SW480 (cell line): ENCODE measurements around the gene TMTC4.
"Not testable (repeated sequence)": the region's sequence is repeated elsewhere in the genome, so short reads cannot be mapped to it uniquely, and the experiment has no call there.

Experiments
- DNase-seq: peaks from one replicate; pipeline ENCODE4 v3.0.0-alpha.2; 2016; ENCODE audit warnings: low spot score

Gene TMTC4

DNA sequence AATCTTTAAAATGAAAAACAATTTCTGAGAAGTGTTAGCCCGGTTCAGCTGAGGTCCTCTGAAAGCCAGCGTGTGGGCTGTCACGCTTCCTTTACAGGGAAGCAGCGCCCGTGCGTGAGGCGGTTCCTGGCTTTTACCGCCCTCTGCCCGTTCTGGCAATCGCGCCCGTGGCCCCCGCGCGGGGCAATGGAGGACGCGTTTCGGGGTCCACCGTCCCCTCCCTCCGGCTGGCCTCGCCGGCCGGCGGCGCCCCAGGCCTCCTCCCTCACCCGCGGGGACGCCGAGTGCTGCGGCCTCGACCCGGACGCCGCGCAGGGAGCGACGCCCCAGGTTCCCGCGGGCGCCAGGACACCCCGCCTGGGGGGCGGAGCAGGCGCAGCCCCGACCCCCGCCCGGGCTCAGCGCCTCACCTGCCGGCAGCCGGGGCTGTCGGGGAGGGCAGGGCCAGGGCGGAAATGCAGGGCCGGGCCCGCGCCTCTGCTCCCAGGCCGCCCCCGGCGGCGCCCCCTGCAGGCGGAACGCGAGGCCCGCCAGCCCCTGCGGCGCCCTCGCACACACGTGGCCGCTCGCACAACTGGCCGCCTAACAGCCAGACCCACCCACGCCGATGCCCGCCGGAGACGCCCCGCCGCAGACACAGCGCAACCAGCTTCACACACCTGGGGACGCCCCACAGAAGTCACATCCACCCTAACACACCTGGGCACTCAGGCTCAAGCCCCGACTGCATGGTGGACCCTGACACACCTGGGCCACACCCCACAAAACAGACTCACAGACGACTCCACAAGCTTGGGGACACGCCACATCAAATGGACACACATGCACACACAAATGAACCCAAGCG is 86.0 kb downstream of the TMTC4 start, which contains the start of gene GGACT:
TSS of gene GGACT (minus strand) at position 459 of the 847 bp plus-strand sequence. CDS start 56,198 bp downstream, outside the sequence.
- peak; percentile 76 for DNase-seq

DNA sequence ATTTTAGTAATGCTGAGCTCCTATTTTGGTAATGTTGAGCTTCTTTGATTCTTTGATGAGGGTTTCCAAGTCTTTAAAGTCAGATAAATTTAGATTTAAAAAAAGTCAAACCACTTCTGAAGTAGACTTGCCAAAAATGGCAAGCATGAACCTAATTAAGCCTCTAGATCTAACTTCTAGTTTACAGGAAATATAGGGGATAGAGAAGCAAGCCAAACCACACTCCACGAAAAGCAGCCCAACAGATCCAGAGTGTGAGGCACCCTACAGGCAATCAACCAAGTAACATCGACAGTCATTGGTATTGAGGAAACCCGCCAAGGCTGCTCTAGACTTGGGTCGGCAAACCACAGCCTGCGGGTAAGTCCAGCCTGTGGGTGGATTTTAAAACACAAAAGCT is 89.7 kb downstream of the TMTC4 start:
- DNase-seq = no peak

DNA sequence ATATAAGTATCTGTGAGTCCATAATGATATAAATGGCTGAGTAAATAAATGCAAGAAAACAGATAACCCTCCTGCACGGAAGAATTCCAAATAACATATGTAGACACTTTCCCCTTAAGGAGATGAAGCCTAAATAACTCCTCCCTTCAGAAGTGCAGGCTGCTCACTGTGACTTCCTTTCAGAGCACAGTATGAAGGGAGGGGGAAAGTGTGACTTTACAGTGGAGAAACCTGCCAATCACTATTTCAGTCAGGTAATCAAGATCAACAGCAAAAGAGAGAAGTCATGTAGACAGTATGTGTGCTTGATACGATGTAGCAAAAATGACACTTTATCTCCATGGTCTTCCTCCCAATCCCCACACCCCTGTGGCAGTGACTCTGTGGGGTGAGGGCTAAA is 93.1 kb downstream of the TMTC4 start:
- no peak for DNase-seq

DNA sequence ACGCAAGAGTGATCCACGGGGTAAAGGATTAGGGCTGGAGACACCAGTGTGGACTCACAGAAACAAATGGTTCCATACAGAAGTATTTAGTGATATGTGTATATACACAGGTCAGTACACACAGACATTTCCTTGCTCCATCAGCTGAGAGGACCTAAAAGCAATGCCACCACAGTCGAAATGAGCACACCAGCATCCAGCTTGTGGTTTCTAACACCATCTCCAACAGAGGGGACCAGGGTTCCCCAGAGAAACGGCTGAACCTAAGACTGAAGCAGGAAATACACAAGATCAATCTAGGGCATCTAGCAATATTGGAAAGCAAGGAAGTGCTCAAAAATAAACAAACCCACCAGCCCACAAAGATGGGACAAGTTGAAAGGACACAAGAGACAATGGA is 93.6 kb downstream of the TMTC4 start:
- no peak for DNase-seq

DNA sequence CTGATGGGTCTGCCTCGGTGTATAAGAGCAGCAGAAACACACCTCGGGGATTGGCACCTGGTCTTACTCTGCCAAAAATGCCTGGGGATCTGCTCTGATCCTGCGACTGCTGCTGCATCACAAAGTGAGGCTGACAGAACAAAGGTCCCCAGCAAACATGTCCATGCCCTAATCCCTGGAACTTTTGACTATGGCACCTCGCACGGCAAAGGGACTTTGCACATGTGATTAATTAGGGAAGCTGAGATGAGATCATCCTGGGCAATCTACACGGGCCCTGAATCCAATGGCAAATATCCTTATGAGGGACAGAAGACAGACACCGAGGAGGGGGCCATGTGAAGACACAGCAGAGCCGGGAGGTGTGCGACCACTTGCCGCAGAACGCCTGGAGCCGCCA is 94.5 kb downstream of the TMTC4 start:
- no peak for DNase-seq

DNA sequence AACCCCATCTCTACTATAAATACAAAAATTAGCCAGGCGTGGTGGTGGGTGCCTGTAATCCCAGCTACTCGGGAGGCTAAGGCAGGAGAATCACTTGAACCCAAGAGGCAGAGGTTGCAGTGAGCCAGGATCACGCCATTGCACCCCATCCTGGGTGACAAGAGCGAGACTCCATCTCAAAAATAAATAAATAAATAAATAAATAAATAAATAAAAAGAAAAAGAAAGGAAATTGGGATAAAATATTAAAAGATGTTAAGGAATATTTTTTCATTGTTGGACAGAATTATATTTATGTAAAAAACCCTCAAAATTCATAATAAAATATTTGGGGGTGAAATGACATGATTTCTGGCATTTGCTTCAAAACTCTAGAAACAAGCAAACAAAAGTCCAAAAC is 97.4 kb downstream of the TMTC4 start:
- DNase-seq = not testable (repeated sequence)

DNA sequence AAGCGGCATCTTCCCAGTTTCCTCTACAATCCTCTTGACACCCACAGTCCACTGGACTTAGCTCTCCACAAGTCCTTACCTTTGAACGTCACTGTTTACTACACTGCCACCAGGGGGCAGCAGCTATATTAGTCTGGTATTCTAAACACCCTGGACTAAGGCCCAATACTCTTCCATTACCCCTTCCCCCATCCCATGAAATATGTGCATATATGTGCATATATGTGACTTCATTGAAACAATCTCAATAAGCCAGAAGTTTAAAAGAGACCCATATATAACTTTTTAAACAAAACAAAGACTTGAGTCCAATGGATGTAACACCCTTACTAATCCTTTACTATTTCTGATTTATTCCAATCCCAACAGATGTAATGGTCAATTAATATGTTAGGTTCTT is 101.5 kb downstream of the TMTC4 start:
- DNase-seq = peak; percentile 76

DNA sequence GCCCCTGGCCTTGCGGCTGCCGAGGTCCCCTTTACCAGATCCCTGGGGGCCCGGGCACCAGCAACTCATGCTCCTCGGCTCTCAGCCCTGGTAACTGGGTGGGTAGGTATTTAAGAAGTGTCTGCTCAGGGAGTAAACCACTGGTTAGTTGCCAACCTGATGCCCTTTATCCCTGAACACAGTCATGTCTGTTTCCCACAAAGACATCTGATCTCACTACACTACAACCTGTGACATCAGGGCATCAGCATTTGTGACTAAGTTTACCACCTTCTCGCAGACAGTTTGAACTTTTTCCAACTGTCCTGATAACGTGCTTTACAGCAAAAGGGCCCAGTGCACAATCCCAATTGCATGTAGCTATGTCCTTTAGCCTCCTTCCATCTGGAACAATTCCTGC is 108.1 kb downstream of the TMTC4 start:
- DNase-seq = peak; percentile 34

DNA sequence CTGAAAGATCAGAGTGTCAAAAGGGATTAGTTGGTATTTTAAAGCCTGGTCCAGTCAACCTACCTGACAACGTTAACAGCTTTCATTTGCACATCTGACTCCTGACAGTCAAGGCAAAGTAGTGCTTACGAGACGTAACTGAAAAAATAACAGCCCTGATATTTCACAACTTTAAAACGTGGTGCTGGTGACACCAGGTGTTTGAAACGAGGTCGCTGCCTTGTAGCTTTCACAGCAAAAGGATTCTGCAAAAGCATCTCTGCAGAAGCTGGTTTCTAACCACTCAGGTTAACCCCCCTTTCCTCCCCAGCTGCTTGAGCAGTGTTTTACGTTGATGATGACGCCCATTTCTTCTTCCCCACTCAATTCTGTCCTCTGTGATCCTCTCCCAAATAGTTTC is 109.3 kb downstream of the TMTC4 start:
- DNase-seq = no peak

DNA sequence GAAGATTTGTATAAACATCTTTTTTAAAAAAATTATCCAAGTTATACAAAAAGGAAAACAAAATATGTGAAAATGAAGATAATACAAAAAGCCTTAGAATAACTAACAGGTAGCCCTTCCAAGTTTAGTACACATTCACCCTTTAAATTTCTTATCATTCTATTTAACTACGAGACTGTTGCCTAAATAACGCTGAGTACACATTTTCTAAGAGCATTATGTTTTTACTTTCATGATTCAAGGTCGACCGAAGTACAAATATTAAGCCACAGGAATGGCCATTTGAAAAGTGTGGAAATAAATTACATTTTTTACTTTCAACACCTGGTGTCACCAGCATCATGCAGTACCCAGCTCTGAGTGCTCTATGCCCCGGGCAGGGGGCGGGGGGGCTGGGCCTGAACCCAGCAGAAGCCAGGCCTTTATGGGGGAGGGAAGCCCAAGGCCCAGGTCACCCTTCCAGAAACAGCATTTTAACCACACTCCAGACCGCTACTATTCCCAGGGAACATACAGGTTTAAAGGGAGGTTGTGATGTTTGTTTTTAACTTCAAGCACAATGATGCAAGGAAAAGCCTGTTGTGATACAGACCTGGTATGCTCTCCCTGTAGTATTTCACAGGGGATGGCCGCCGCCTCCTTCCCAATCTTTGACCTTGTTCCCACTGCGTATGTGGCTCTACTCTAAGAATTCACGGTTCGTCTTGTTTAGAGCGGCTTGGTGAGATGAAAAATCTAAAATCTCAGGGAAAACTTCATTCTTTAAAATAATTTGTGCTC is 110.0 kb downstream of the TMTC4 start:
- DNase-seq = no peak

DNA sequence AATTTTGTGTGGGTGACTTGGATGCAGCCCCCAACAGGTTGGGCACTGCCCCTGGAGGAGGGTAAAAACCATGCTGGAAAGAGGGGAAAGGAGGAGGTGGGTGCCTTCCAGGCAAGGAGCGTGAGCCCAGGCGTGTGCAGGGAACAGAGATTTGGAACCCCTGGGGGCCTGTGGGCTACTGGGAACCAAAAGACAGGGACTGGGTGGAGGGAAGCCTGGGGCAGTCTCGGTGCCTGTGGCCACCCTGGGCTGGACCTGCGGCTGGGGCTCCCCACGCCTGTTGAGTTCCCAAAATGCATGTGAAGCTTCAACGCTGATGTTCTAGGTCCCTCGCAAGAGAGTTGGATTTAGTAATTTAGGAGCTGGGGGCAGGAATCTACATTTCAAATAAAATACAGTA is 110.8 kb downstream of the TMTC4 start:
- DNase-seq = no peak

DNA sequence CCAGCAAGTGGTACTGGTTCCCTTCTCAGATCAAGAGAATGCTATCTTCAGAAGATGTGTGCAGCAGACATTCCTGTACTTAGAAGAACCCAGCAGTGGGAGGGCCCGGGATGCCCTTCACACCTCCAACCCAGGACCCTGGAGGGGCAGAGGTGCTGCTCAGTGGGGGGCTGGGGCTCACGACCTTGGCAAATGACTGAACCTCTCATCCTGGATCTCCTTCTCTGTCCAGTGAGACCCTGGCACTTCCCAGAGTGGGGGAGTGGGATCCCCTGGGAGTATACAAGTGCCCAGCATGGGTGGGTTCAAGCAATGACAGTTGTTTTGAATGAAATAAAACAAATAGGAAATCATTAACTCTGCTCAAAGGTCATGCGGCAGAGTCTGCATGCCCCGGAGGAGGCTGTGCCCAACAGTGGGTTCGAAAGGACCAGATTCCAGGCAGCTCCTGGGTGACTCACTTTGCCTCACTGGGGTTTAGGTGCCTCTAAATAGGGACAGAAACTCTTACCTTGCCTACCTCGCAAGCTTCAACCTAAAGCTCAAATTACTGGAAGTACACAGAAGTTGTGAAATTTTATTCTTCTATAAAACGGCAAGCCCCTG is 112.9 kb downstream of the TMTC4 start:
- no peak for DNase-seq

DNA sequence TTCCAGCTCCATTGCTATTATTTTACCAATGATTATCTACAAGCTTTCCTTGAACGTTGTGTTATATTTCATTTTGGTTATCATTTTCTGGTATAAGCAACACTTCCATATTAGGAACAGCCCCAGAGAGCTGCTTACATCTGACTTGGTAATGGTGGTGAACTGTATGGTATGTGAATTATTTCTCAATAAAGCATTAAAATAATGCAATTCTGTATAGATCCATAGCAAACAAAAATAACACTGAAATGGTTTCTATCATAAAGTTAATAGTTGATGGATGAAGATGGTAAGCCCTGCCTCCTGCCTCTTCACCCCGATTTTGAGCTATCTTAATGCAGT is 113.5 kb downstream of the TMTC4 start:
- DNase-seq = no peak

DNA sequence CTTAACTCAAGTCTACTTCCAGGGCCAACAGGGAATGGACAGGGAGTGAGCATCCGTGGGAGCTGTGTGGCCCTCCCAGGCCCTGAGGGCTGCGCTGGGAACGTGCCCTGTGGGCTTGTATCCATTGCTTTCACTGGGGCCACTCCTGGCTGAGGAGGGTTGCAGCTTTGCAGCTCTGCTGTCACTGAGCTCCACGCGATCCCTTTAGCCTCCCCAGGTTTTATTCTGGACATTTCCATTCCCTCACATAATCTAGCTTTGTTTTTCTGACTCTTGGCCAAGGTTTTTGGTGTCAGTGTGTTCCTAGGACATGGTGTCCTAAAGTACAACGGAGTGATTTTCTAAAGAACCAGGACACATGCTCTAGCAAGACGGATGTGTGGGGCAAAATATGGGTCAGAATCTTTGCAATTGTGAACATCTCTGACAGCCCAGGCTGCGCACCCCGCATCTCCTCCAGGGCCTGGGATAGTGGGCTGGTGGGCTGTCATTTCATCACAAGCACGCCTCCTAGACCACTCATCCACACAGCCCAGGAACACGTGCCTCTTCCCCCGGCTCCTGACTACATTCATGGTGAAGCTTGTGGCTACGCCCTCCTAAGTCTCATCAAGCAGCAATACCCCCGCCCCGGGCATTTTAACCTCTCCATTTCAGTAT is 114.0 kb downstream of the TMTC4 start:
- DNase-seq = no peak

DNA sequence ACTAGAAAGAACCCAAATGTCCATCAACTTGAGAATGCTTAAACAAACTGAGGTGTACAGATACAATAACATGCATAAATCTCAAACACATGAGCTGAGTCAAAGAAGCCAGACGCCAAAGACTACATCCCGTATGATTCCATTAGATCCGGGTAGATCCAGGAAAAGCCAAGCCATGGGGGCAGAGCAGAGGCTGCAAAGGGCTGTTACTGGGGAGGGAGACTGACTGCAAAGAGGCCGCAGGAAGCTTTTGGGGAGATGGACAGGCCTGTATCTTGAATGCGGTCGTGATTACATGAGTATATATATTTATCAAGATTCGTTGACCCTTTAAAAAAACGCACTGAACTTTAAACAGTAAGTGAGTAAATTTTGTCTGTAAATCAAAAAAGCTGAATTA is 114.7 kb downstream of the TMTC4 start:
- DNase-seq = no peak
